ENCODE measurements around the gene SIK3. TPM values are rescaled to one million over a fixed set of nuclear protein-coding genes. Genes with fewer than 3 reads are reported as not detected.
"Not testable (repeated sequence)": the region's sequence is repeated elsewhere in the genome, so short reads cannot be mapped to it uniquely, and the experiment has no call there.

SIK3 gene
- total and polyA plus RNA-seq, 3 experiments from 2014 or later = 33.9 to 48.7 (median 42.8) TPM

DNA sequence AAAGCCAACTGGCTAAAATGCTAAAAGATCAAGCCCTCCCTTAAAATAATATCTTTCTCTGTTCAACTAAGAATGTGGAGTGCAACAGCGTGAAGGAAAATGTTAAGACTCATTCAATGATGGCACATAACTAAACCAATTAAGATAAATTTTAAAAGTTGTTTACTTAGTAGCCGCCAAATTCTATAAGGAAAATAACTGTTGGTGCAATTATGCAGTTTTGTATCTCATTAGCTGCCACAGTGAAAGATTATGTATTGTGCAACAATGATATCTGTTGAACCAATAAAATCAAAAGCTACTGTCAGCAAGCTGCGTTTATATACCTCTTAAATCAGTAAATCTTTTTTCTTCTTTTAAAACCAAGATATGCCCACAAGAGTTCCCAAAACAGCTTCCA, 55.5 kb downstream of the SIK3 start:
- Mint-ChIP-seq H3K9me3 (no peaks in the 10 kb centered on the region), H3K27me3 (no peaks in the 10 kb centered on the region), H3K4me3 (no peak overlapping the region), H3K4me1 (peaks cover 79 to 95% (median 94%) of the 10 kb centered on the region in 3 donors), H3K27ac (peak overlapping the region in 3 of 8 donors; percentile 15 to 88 (median 21)), H3K36me3 (peaks cover 0 to 12% (median 0%) of the 10 kb centered on the region in 3 donors)
- DNase-seq = no peak
- H3K4me3 ChIP-seq (ENCODE audit: low read length) = no peak overlapping the region
- peaks cover 23% of the 10 kb centered on the region for H3K4me1 ChIP-seq (ENCODE audit: insufficient read depth, low read length)
- ChIA-PET POLR2A (no interaction called here), CTCF (no interaction called here)
- H3K9me3 ChIP-seq (ENCODE audit: low read length) = no peaks in the 10 kb centered on the region
- H3K36me3 ChIP-seq (ENCODE audit: insufficient read depth, low read length) = no peaks in the 10 kb centered on the region
- no peaks in the 10 kb centered on the region for H3K27me3 ChIP-seq (ENCODE audit: insufficient read depth, low read length, poor library complexity, severe bottlenecking)
- H3K27ac ChIP-seq (ENCODE audit: low read depth, low read length) = no peak overlapping the region

DNA sequence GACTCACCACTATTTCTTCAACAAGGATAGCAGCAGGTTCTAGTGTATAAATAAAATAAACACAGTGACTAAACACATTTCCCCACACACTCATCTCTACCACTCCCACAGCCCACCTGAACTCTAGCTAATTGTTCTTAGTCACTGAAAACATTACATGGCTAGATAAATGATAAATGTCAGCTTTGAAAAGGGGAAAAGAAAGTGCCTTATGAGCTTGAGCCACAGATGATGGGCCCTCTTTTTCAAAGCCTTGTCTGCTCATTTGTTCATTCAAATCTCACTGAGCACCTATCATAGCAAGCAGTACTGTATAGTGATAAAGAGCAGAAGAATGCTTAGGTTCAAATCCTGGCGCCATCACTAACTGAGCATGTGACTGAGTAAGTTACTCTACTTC, 58.3 kb downstream of the SIK3 start:
- Mint-ChIP-seq H3K4me3 (peak overlapping the region in 1 of 7 donors; percentile 30), H3K36me3 (peaks cover 0 to 11% (median 0%) of the 10 kb centered on the region in 3 donors), H3K4me1 (peaks cover 81 to 97% (median 94%) of the 10 kb centered on the region in 3 donors), H3K27me3 (no peaks in the 10 kb centered on the region), H3K9me3 (no peaks in the 10 kb centered on the region), H3K27ac (peak overlapping the region in 7 of 8 donors; percentile 21 to 86 (median 52))
- DNase-seq = no peak
- H3K4me1 ChIP-seq (ENCODE audit: insufficient read depth, low read length) = peaks cover 38% of the 10 kb centered on the region
- H3K9me3 ChIP-seq (ENCODE audit: low read length) = no peaks in the 10 kb centered on the region
- H3K27me3 ChIP-seq (ENCODE audit: insufficient read depth, low read length, poor library complexity, severe bottlenecking) = no peaks in the 10 kb centered on the region
- POLR2A ChIA-PET = no interaction called here
- H3K27ac ChIP-seq (ENCODE audit: low read depth, low read length) = no peak overlapping the region
- no peaks in the 10 kb centered on the region for H3K36me3 ChIP-seq (ENCODE audit: insufficient read depth, low read length)
- CTCF ChIA-PET = interaction anchor here (1.3 kb wide), 1 partner anchor 159 kb away, joined by 3 read pairs; no protein-coding TSS in a partner anchor
- no peak overlapping the region for H3K4me3 ChIP-seq (ENCODE audit: low read length)

DNA sequence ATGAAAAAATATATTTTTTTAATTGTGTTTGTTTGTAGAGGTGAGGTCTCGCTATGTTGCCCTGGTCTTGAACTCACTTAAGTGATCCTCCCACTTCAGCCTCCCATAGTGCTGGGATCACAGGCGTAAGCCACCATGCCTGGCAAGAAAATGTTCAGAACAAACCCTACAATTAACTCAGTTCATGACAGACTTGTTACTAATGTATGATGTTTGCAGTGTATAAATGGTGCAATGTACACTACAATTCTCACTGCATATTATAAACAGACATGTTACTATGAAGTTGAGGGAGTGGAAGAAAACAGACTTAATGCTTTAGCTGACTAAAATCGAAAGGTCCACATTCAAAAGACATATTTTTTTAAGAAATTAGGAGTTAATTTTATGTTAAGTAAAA, 59.0 kb downstream of the SIK3 start:
- Mint-ChIP-seq H3K27me3 (no peaks in the 10 kb centered on the region), H3K4me1 (peaks cover 78 to 94% (median 91%) of the 10 kb centered on the region in 3 donors), H3K9me3 (no peaks in the 10 kb centered on the region), H3K27ac (peak overlapping the region in 4 of 8 donors; percentile 44 to 81 (median 52)), H3K4me3 (no peak overlapping the region), H3K36me3 (peaks cover 0 to 7% (median 0%) of the 10 kb centered on the region in 3 donors)
- Histone ChIP-seq H3K27ac (ENCODE audit: low read depth, low read length) (no peak overlapping the region), H3K27me3 (ENCODE audit: insufficient read depth, low read length, poor library complexity, severe bottlenecking) (no peaks in the 10 kb centered on the region), H3K9me3 (ENCODE audit: low read length) (no peaks in the 10 kb centered on the region), H3K4me3 (ENCODE audit: low read length) (no peak overlapping the region), H3K36me3 (ENCODE audit: insufficient read depth, low read length) (no peaks in the 10 kb centered on the region), H3K4me1 (ENCODE audit: insufficient read depth, low read length) (peaks cover 34% of the 10 kb centered on the region)
- ChIA-PET CTCF (interaction anchor here (1.3 kb wide), 1 partner anchor 159 kb away, joined by 3 read pairs; no protein-coding TSS in a partner anchor), POLR2A (no interaction called here)
- no peak for DNase-seq

DNA sequence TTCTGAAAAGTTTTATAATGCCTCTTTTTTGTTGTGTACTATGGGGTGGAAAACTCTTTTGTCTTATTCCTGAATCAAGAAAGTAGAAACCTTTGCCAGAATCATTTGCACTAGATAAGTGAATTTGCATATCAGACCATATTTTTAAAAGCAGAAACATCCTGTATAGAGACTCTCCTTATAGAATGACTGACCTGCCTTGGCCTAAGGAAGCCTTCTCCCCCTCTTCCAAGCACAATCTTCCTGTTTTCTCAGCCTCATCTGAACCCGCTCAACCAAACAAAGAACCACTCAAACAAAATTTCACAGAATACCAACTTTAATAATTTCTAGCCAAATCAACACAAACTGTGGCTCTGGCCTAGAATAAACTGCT, 60.3 kb downstream of the SIK3 start:
- H3K4me1 Mint-ChIP-seq = peaks cover 73 to 89% (median 86%) of the 10 kb centered on the region in 3 donors
- ChIA-PET CTCF (interaction anchor here (0.8 kb wide), 1 partner anchor 107 kb away, joined by 3 read pairs; no protein-coding TSS in a partner anchor), POLR2A (no interaction called here)
- H3K27ac Mint-ChIP-seq = peak overlapping the region in 7 of 8 donors; percentile 73 to 93 (median 85)
- H3K27ac ChIP-seq (ENCODE audit: low read depth, low read length) = no peak overlapping the region
- peaks cover 0 to 9% (median 0%) of the 10 kb centered on the region in 3 donors for H3K36me3 Mint-ChIP-seq
- H3K9me3 ChIP-seq (ENCODE audit: low read length) = no peaks in the 10 kb centered on the region
- DNase-seq = no peak
- no peaks in the 10 kb centered on the region for H3K9me3 Mint-ChIP-seq
- peaks cover 34% of the 10 kb centered on the region for H3K4me1 ChIP-seq (ENCODE audit: insufficient read depth, low read length)
- no peaks in the 10 kb centered on the region for H3K36me3 ChIP-seq (ENCODE audit: insufficient read depth, low read length)
- H3K4me3 ChIP-seq (ENCODE audit: low read length) = no peak overlapping the region
- no peaks in the 10 kb centered on the region for H3K27me3 ChIP-seq (ENCODE audit: insufficient read depth, low read length, poor library complexity, severe bottlenecking)
- H3K27me3 Mint-ChIP-seq = no peaks in the 10 kb centered on the region
- peak overlapping the region in 5 of 7 donors; percentile 32 to 61 (median 43) for H3K4me3 Mint-ChIP-seq

DNA sequence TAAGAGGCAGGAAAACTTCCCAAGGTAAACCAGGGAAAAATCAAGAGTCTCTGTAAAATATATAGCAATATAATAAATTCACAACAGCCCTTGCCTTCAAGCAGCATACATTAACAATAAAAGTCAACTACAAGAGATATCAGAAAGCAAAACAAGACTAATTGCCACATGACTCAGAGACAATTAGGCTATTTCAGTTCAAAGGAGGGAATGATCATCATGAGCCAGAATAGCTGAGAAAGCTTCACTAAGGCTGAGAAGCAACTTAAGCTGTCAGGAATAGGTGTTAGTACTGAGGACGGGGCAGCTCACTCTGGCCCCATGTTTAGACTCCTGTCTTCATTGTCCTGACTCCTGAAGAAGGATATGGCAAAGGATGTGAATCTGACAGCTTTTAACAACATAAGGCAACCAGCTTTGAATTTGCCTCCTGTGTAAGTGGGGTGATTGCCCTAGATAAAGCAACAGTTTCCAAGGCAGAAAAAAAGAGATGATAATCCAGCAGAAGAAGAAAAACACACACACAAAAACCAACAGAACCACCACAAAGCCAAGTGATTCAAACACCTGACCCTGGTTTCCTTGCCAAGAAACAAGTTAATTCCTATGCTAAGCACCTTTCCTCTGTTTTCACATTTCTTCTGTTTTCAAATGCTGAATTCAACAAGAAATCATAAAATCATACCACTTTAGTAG, 60.8 kb downstream of the SIK3 start:
- Mint-ChIP-seq H3K4me1 (peaks cover 68 to 86% (median 81%) of the 10 kb centered on the region in 3 donors), H3K4me3 (peak overlapping the region in 6 of 7 donors; percentile 32 to 61 (median 40)), H3K9me3 (no peaks in the 10 kb centered on the region), H3K36me3 (peaks cover 0 to 9% (median 0%) of the 10 kb centered on the region in 3 donors), H3K27ac (peak overlapping the region; percentile 65 to 93 (median 82)), H3K27me3 (no peaks in the 10 kb centered on the region)
- Histone ChIP-seq H3K4me1 (ENCODE audit: insufficient read depth, low read length) (peaks cover 34% of the 10 kb centered on the region), H3K36me3 (ENCODE audit: insufficient read depth, low read length) (no peaks in the 10 kb centered on the region), H3K27ac (ENCODE audit: low read depth, low read length) (no peak overlapping the region), H3K4me3 (ENCODE audit: low read length) (no peak overlapping the region), H3K27me3 (ENCODE audit: insufficient read depth, low read length, poor library complexity, severe bottlenecking) (no peaks in the 10 kb centered on the region), H3K9me3 (ENCODE audit: low read length) (no peaks in the 10 kb centered on the region)
- ChIA-PET POLR2A (interaction anchor here (0.8 kb wide), 1 partner anchor 8 kb away, joined by 3 read pairs; no protein-coding TSS in a partner anchor), CTCF (interaction anchor here (0.8 kb wide), 1 partner anchor 107 kb away, joined by 3 read pairs; no protein-coding TSS in a partner anchor)
- DNase-seq = peak in 2 of 5 donors; percentile 29 to 52

DNA sequence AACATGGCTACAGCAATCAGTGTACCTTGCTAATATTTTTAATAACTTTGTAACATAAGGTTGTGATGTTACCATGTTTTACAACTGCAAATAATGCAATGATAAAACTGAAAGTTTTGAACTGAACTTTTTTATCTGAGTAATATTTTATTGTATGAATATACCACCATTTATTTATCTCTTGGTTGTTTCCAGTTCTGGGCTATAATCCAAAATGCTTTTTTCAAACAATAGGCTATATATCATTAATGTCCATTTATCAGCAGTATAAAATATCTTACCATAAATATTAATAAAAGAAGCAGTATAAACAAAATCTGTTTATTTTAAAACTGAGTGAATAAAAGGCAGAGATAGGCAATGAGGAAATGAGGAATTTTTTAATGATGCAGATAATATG, 63.3 kb downstream of the SIK3 start:
- Histone ChIP-seq H3K27me3 (ENCODE audit: insufficient read depth, low read length, poor library complexity, severe bottlenecking) (no peaks in the 10 kb centered on the region), H3K27ac (ENCODE audit: low read depth, low read length) (no peak overlapping the region), H3K4me1 (ENCODE audit: insufficient read depth, low read length) (peaks cover 28% of the 10 kb centered on the region), H3K36me3 (ENCODE audit: insufficient read depth, low read length) (no peaks in the 10 kb centered on the region), H3K4me3 (ENCODE audit: low read length) (no peak overlapping the region), H3K9me3 (ENCODE audit: low read length) (no peaks in the 10 kb centered on the region)
- ChIA-PET POLR2A (interaction anchor here (0.7 kb wide), 1 partner anchor 37 kb away, joined by 3 read pairs; no protein-coding TSS in a partner anchor), CTCF (no interaction called here)
- Mint-ChIP-seq H3K4me1 (peaks cover 57 to 78% (median 74%) of the 10 kb centered on the region in 3 donors), H3K27me3 (no peaks in the 10 kb centered on the region), H3K9me3 (no peaks in the 10 kb centered on the region), H3K4me3 (no peak overlapping the region), H3K36me3 (peaks cover 0 to 9% (median 0%) of the 10 kb centered on the region in 3 donors), H3K27ac (no peak overlapping the region)
- DNase-seq = no peak

DNA sequence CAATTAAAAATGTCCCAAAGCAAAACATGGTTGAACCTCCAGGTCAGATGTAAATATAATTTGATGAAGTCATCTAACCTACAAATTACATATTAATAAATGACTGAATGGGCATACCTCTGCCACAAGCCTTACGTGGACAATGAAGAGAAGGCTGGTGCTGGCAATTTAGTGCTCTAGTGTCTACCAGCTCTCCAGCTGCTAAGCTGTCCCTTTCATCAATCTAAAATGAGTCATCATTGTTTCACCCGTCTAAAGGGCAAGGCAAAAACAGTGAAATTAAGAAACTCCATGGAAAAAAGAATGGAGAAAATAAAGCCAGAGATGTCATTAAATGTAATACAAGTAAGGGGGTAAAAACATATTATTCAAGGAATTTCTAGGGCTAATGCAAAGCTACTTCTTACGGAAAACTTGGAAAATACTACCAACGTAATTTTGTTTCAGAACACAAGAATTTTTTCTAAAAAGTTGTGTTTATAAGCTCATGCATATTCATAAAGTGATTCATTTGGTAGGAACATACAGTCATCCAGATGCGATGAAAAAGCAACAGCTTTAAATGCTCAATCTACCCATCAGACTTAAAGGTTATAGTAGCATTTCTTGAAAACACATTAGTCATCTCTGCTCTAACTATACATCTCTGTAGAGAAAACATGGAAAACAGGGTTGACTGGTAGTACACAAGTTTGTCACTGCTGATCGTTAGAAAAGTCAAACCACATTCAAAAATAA, 71.5 kb downstream of the SIK3 start:
- Mint-ChIP-seq H3K36me3 (peaks cover 0 to 4% (median 3%) of the 10 kb centered on the region in 3 donors), H3K4me3 (peak overlapping the region in 2 of 7 donors; percentile 20 to 43), H3K4me1 (peaks cover 57 to 86% (median 84%) of the 10 kb centered on the region in 3 donors), H3K27ac (peak overlapping the region in 1 of 8 donors; percentile 54), H3K9me3 (no peaks in the 10 kb centered on the region), H3K27me3 (no peaks in the 10 kb centered on the region)
- POLR2A ChIA-PET = no interaction called here
- H3K36me3 ChIP-seq (ENCODE audit: insufficient read depth, low read length) = no peaks in the 10 kb centered on the region
- H3K4me1 ChIP-seq (ENCODE audit: insufficient read depth, low read length) = peaks cover 30% of the 10 kb centered on the region
- no peak overlapping the region for H3K27ac ChIP-seq (ENCODE audit: low read depth, low read length)
- no peak for DNase-seq
- H3K9me3 ChIP-seq (ENCODE audit: low read length) = no peaks in the 10 kb centered on the region
- H3K4me3 ChIP-seq (ENCODE audit: low read length) = no peak overlapping the region
- no peaks in the 10 kb centered on the region for H3K27me3 ChIP-seq (ENCODE audit: insufficient read depth, low read length, poor library complexity, severe bottlenecking)
- CTCF ChIA-PET = no interaction called here

DNA sequence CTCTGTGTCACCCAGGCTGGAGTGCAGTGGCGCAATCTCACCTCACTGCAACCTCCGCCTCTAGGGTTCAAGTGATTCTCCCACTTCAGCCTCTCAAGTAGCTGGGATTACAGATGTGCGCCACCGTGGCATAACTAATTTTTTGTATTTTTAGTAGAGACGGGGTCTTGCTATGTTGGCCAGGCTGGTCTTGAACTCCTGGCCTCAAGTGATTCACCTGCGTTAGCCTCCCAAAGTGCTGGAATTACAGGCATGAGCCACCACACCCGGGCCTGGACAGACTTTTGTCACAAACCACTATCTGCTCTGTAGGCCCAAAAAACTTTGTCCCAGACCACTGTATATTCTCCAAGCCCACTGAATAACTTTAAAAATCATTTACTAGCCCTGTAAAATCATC, 74.5 kb downstream of the SIK3 start:
- H3K9me3 Mint-ChIP-seq; H3K36me3 ChIP-seq (ENCODE audit: insufficient read depth, low read length); H3K4me3 ChIP-seq (ENCODE audit: low read length); DNase-seq; H3K9me3 ChIP-seq (ENCODE audit: low read length); H3K27ac ChIP-seq (ENCODE audit: low read depth, low read length); H3K36me3 Mint-ChIP-seq; H3K27me3 ChIP-seq (ENCODE audit: insufficient read depth, low read length, poor library complexity, severe bottlenecking); CTCF ChIA-PET; H3K27me3 Mint-ChIP-seq; POLR2A ChIA-PET: not testable (repeated sequence)
- Mint-ChIP-seq H3K4me1 (peaks cover 66 to 88% (median 87%) of the 10 kb centered on the region in 3 donors), H3K4me3 (peak overlapping the region in 4 of 7 donors; percentile 5 to 49 (median 35)), H3K27ac (peak overlapping the region in 6 of 8 donors; percentile 30 to 95 (median 50))
- peaks cover 42% of the 10 kb centered on the region for H3K4me1 ChIP-seq (ENCODE audit: insufficient read depth, low read length)

All from CD8-positive, alpha-beta memory T cell (primary cell).